Measurements from ENCODE around the gene UBE2L3. TPM values are rescaled to one million over a fixed set of nuclear protein-coding genes. Genes with fewer than 3 reads are reported as not detected.
"Not testable (repeated sequence)": the region's sequence is repeated elsewhere in the genome, so short reads cannot be mapped to it uniquely, and the experiment has no call there.

UBE2L3 gene
- total and polyA plus RNA-seq, 2 of the 13 experiments (the other 11 are each of a cell fraction or from before 2014, with no cell fraction given): 30.2 to 58.1 TPM

DNA sequence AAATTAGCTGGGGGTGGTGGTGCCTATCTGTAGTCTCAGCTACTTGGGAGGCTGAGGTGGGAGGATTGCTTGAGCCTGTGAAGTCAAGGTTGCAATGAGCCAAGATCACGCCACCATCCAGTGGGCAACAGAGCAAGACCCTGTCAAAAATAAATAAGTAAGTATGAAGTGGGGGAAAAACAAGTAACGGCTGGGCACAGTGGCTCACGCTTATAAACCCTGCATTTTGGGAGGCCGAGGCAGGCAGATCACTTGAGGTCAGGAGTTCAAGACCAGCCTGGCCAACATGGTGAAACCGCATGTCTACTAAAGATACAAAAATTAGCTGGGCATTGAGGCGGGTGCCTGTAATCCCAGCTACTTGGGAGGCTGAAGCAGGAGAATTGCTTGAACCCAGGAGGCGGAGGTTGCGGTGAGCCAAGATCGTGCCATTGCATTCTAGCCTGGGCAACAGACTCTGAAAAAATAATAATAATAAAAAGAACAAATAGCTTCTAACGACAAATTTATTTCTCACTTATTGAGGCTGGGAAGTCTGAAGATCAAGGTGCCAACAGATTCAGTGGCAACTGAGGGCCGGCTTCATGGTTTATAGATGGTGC lies 42.1 kb downstream of the UBE2L3 start:
- H2AFZ ChIP-seq (ENCODE audit: low read length); FAIRE-seq; H3K4me2 ChIP-seq (ENCODE audit: low read depth, low read length); CTCF ChIA-PET (ENCODE audit: low intra/inter-chr PET ratio, low total read pairs); H3K27ac ChIP-seq (ENCODE audit: extremely low read length, insufficient read depth, low read length); H3K4me3 ChIP-seq (replicated peaks in 1 of 3; ENCODE audit: insufficient read depth in 1 of 3, low read depth in 2 of 3, low read length in 3 of 3); DNase-seq (ENCODE audit: low spot score); H3K9ac ChIP-seq (ENCODE audit: insufficient read depth, low read depth, low read length); intact Hi-C loops (cut with micrococcal nuclease; ENCODE audit: unreplicated experiment); H3K9me3 ChIP-seq (ENCODE audit: low read length); H3K27me3 ChIP-seq (ENCODE audit: control insufficient read depth in 1 of 2, insufficient read depth in 2 of 2, low read length in 2 of 2); ATAC-seq; H3K4me1 ChIP-seq (ENCODE audit: insufficient read depth, low read length); in situ Hi-C loops (cut with HindIII; ENCODE audit: extremely low pct_ligation_motif_present, low pct_unique_long_range_greater_than_20kb); BruUV-seq (replicated peaks): not testable (repeated sequence)
- POLR2A ChIA-PET: interaction anchor here (1.1 kb wide), 1 partner anchor 19 kb away, joined by 4 read pairs; the partner anchor contains the start of gene YDJC
- 98% methylated on average over 11 of the region's 11 CpGs for WGBS (ENCODE audit: low lambda C conversion rate)
- H3K79me2 ChIP-seq (ENCODE audit: insufficient read depth, low read length): peaks cover 57% of the 10 kb centered on the region
- peaks cover 24 to 60% of the 10 kb centered on the region in 2 experiments for H3K36me3 ChIP-seq (replicated peaks in 1 of 2; ENCODE audit: control insufficient read depth in 1 of 2, insufficient read depth in 2 of 2, low read length in 2 of 2)
- H4K20me1 ChIP-seq (ENCODE audit: insufficient read depth, low read length): peaks cover 22% of the 10 kb centered on the region

DNA sequence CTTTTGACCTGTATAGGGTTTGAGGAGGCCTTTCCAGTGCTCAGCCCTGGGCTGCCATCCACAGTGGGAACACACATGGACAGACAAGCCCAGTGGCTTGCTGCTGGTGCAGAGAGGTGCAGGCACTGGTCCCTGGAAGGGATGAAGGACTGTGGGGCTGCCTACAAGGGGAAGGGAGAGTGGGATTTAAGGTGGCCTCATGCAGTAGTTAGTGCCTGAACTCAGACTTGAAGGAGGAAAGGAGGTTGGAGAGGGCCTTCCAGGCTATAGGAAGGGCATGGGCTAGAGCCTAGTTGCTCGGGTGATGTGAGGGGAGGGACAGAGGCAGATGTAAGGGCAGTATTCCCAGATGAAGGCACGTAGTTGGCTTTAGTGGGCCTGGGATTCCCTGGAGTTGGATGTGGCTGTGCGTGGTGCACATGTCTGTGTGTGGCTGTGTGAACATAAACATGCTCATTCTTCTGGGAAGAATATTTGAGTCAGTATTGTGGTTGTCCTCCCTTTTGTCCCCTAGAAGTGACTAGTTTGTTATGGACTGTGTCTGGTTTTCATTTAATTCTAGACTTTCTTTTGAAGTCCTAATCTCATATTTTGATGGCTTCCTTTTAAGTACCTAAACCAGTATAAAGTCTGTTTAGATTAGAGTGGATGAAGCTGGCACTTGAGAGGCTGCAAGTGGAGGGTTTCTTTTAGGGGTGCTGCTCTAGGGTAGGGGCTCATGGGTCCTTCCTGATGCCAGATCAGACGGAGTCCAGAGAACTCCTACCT lies 43.9 kb downstream of the UBE2L3 start:
- CTCF ChIA-PET (ENCODE audit: low intra/inter-chr PET ratio, low total read pairs): no interaction called here
- Histone ChIP-seq H3K36me3 (replicated peaks in 1 of 2; ENCODE audit: control insufficient read depth in 1 of 2, insufficient read depth in 2 of 2, low read length in 2 of 2) (peaks cover 23 to 62% of the 10 kb centered on the region in 2 experiments), H3K4me3 (replicated peaks in 1 of 3; ENCODE audit: insufficient read depth in 1 of 3, low read depth in 2 of 3, low read length in 3 of 3) (no peak overlapping the region), H4K20me1 (ENCODE audit: insufficient read depth, low read length) (peaks cover 17% of the 10 kb centered on the region), H3K27ac (ENCODE audit: extremely low read length, insufficient read depth, low read length) (no peak overlapping the region), H3K27me3 (ENCODE audit: control insufficient read depth in 1 of 2, insufficient read depth in 2 of 2, low read length in 2 of 2) (no peaks in the 10 kb centered on the region), H3K4me1 (ENCODE audit: insufficient read depth, low read length) (no peaks in the 10 kb centered on the region), H3K79me2 (ENCODE audit: insufficient read depth, low read length) (peaks cover 51% of the 10 kb centered on the region), H3K9ac (ENCODE audit: insufficient read depth, low read depth, low read length) (no peak overlapping the region), H2AFZ (ENCODE audit: low read length) (no peak overlapping the region), H3K9me3 (ENCODE audit: low read length) (no peaks in the 10 kb centered on the region), H3K4me2 (ENCODE audit: low read depth, low read length) (no peak overlapping the region)
- DNase-seq (ENCODE audit: low spot score): no peak
- intact Hi-C loops (cut with micrococcal nuclease; ENCODE audit: unreplicated experiment): no loop called here
- BruUV-seq (replicated peaks): TSS peak; percentile 19
- over 99% methylated on average over 4 of the region's 4 CpGs for WGBS (ENCODE audit: low lambda C conversion rate)
- POLR2A ChIA-PET: no interaction called here
- in situ Hi-C loops (cut with HindIII; ENCODE audit: extremely low pct_ligation_motif_present, low pct_unique_long_range_greater_than_20kb): no loop called here
- TF ChIP-seq RORA (CRISPR knock-in tag; IDR thresholded peaks at IDR 0.05): no peak
- no peak for TF ChIP-seq ZNF879 (CRISPR knock-in tag; IDR thresholded peaks at IDR 0.05)
- TF ChIP-seq CBX1 (IDR thresholded peaks at IDR 0.05; ENCODE audit: low read depth): no peak
- peak; percentile 40 for TF ChIP-seq RBM22 (optimal IDR thresholded peaks at IDR 0.05; ENCODE audit: low read length)
- TF ChIP-seq ZNF788 (CRISPR knock-in tag; IDR thresholded peaks at IDR 0.05; ENCODE audit: borderline replicate concordance): no peak
- TF ChIP-seq SP1 (IDR thresholded peaks at IDR 0.05): no peak
- no peak for TF ChIP-seq SP1 (CRISPR knock-in tag; IDR thresholded peaks at IDR 0.05)
- TF ChIP-seq ZNF180 (CRISPR knock-in tag; IDR thresholded peaks at IDR 0.05; ENCODE audit: borderline replicate concordance, low read depth): no peak
- no peak for TF ChIP-seq CREB1 (IDR thresholded peaks at IDR 0.05)
- TF ChIP-seq CREB1 (CRISPR knock-in tag; IDR thresholded peaks at IDR 0.05): no peak
- no peak for FAIRE-seq
- ATAC-seq: no peak
